Measurements from ENCODE around the gene UBE2G1.

DNA sequence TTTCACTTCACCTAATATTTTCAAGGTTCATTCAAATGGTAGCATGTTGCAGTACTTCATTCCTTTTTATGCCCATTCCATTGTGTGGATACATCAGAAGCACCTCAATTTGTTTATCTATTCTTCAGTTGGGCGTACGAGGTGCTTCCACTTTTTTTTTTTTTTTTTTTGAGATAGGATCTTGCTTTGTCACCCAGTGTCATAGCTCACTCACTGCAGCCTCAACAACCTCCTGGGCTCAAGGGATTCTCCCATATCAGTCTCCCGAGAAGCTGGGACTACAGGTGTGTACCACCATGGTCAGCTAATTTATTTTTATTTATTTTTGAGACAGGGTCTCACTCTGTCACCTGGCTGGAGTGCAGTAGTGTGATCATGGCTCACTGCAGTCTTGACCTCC, 44.7 kb upstream of the UBE2G1 start:
- TF ChIP-seq, protein P1, sequence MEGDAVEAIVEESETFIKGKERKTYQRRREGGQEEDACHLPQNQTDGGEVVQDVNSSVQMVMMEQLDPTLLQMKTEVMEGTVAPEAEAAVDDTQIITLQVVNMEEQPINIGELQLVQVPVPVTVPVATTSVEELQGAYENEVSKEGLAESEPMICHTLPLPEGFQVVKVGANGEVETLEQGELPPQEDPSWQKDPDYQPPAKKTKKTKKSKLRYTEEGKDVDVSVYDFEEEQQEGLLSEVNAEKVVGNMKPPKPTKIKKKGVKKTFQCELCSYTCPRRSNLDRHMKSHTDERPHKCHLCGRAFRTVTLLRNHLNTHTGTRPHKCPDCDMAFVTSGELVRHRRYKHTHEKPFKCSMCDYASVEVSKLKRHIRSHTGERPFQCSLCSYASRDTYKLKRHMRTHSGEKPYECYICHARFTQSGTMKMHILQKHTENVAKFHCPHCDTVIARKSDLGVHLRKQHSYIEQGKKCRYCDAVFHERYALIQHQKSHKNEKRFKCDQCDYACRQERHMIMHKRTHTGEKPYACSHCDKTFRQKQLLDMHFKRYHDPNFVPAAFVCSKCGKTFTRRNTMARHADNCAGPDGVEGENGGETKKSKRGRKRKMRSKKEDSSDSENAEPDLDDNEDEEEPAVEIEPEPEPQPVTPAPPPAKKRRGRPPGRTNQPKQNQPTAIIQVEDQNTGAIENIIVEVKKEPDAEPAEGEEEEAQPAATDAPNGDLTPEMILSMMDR (IDR thresholded peaks at IDR 0.05): no peak
- no peak for TF ChIP-seq POLR2AphosphoS5 (IDR thresholded peaks at IDR 0.05)

Data from prostate gland (tissue), 2 donors.